ENCODE measurements around the gene PLEKHA6.

DNA sequence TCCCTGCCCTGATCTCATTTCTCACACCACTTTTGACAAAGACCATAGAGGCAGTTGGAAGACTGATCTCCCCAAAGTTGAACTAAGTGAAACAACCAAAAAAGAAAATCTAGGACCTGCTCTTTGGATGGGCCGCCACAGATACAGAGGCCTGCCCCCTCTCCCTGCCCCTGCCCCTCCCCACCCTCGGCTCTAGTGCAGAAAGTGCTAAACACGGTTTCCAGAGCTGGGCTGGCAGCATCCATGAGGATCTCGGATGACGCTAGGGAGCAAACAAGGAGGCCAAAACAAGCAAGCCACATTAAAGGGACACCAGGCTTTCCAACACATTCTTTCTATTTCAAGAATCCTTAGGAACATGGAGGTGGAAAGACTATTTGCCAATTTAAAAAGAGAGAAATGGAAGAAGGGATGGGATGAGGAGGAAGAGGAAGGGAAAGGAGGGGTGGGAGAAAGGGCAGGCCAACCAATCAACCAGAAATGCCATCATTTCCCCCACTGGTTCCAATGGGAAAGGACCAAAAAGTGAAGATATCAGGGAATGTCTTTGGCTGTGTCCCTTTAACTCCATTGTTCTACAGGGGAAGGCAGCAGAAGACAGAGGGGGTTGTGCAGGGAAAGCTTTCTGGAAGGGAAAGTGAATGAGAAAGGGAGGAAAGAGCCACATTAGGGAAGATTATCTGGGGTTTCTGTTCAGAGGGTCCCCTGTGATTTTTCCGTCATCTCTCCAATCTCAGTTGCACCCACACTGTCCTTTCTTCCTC, 107.6 kb downstream of the PLEKHA6 start:
- TF ChIP-seq, protein P1, sequence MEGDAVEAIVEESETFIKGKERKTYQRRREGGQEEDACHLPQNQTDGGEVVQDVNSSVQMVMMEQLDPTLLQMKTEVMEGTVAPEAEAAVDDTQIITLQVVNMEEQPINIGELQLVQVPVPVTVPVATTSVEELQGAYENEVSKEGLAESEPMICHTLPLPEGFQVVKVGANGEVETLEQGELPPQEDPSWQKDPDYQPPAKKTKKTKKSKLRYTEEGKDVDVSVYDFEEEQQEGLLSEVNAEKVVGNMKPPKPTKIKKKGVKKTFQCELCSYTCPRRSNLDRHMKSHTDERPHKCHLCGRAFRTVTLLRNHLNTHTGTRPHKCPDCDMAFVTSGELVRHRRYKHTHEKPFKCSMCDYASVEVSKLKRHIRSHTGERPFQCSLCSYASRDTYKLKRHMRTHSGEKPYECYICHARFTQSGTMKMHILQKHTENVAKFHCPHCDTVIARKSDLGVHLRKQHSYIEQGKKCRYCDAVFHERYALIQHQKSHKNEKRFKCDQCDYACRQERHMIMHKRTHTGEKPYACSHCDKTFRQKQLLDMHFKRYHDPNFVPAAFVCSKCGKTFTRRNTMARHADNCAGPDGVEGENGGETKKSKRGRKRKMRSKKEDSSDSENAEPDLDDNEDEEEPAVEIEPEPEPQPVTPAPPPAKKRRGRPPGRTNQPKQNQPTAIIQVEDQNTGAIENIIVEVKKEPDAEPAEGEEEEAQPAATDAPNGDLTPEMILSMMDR (IDR thresholded peaks at IDR 0.05), result no peak
- TF ChIP-seq EZH2 (IDR thresholded peaks at IDR 0.05; ENCODE audit: borderline replicate concordance, insufficient read depth, low read depth, low read length, poor library complexity, severe bottlenecking), result no peak
